T-cell (primary cell): ENCODE measurements around the gene ZNF282. TPM values are rescaled to one million over a fixed set of nuclear protein-coding genes. Genes with fewer than 3 reads are reported as not detected.
"Not testable (repeated sequence)": the region's sequence is repeated elsewhere in the genome, so short reads cannot be mapped to it uniquely, and the experiment has no call there.

Experiments
- ATAC-seq, 4 experiments: fragments of 200-7000 bp in 3 of 4; fragments of 150-1000 bp in 1 of 4; cut with Tn5 transposase; replicated peaks in 1 of 4; 1 replicate in 3 of 4; 2 replicates in 1 of 4; pipeline ENCODE4 v1.10.0; 2021; ENCODE audit warnings: moderate library complexity in 3 of 4, mild to moderate bottlenecking in 2 of 4, moderate number of reproducible peaks in 1 of 4
- CTCF ChIA-PET, 2 donors: fragments of 300-600 bp; sonication (Branson Sonifier 250); formaldehyde crosslinking; loops; one replicate each; lab custom pipeline; 2022; ENCODE audit warnings: antibody characterized with exemption in 2 of 2; lab: Charles Lee
- POLR2A ChIA-PET, 2 donors: fragments of 300-600 bp; sonication (Branson Sonifier 250); formaldehyde crosslinking; loops; one replicate each; lab custom pipeline; 2022; ENCODE audit warnings: antibody characterized with exemption in 2 of 2; lab: Charles Lee
- DNase-seq, 35 experiments: peaks; one replicate each; pipeline versions ENCODE4 v3.0.0 to v3.0.0-alpha.2; 2013 to 2023
- H3K27ac ChIP-seq: one replicate; pipeline ENCODE4 v1.5.1; 2013; ENCODE audit warnings: low read length
- H3K27me3 ChIP-seq, 2 experiments: replicated peaks in 1 of 2; 1 replicate in 1 of 2; 2 replicates in 1 of 2; pipeline versions ENCODE4 v1.6.1 to v1.7.0; 2013; ENCODE audit warnings: low read length in 1 of 2, mixed read lengths in 1 of 2; ENCODE audit not compliant: control insufficient read depth in 2 of 2, insufficient read depth in 2 of 2; ENCODE audit errors: extremely low read depth in 1 of 2
- H3K36me3 ChIP-seq, 2 donors: 1 replicate in 1 of 2; 2 replicates in 1 of 2; pipeline versions ENCODE4 v1.6.1 to v1.7.0; 2013; ENCODE audit warnings: low read length in 1 of 2; ENCODE audit not compliant: control insufficient read depth in 2 of 2, insufficient read depth in 1 of 2; ENCODE audit errors: extremely low read depth in 1 of 2
- H3K4me1 ChIP-seq, 2 experiments: 1 replicate in 1 of 2; 2 replicates in 1 of 2; pipeline versions ENCODE4 v1.6.1 to v1.7.0; 2013; ENCODE audit warnings: low read length in 2 of 2, mixed read lengths in 1 of 2; ENCODE audit not compliant: insufficient read depth in 2 of 2, control insufficient read depth in 1 of 2; ENCODE audit errors: extremely low read depth in 1 of 2
- H3K4me3 ChIP-seq, 2 donors: 1 replicate in 1 of 2; 2 replicates in 1 of 2; pipeline versions ENCODE4 v1.5.1 to v1.7.0; 2013; ENCODE audit warnings: mild to moderate bottlenecking in 2 of 2, low read length in 1 of 2, moderate library complexity in 1 of 2; ENCODE audit not compliant: control insufficient read depth in 1 of 2; ENCODE audit errors: extremely low read depth in 1 of 2
- H3K9me3 ChIP-seq: 2 replicates; pipeline ENCODE4 v1.7.0; 2013
- H3K27ac Mint-ChIP-seq, 2 donors: one replicate each; pipeline ENCODE4 v1.8.0; 2020 to 2021; ENCODE audit warnings: mild to moderate bottlenecking in 2 of 2, mixed read lengths in 2 of 2
- H3K27me3 Mint-ChIP-seq, 2 donors: one replicate each; pipeline ENCODE4 v1.8.0; 2021 to 2022; ENCODE audit warnings: mixed read lengths in 2 of 2
- H3K36me3 Mint-ChIP-seq: one replicate; pipeline ENCODE4 v1.8.0; 2021; ENCODE audit warnings: mixed read lengths
- H3K4me1 Mint-ChIP-seq, 3 donors: one replicate each; pipeline ENCODE4 v1.8.0; 2020 to 2022; ENCODE audit warnings: mixed read lengths in 3 of 3, mild to moderate bottlenecking in 1 of 3
- H3K4me3 Mint-ChIP-seq, 3 donors: one replicate each; pipeline ENCODE4 v1.8.0; 2020 to 2022; ENCODE audit warnings: mild to moderate bottlenecking in 3 of 3, mixed read lengths in 3 of 3, moderate library complexity in 3 of 3
- H3K9me3 Mint-ChIP-seq, 3 donors: one replicate each; pipeline ENCODE4 v1.8.0; 2020 to 2022; ENCODE audit warnings: mixed read lengths in 3 of 3
- WGBS: methylation state at CpG from one replicate; pipeline ENCODE4 v1.1.5; 2013; ENCODE audit warnings: missing lambda C conversion rate; ENCODE audit not compliant: insufficient coverage; 5-methylcytosine and 5-hydroxymethylcytosine counted together
- total RNA-seq, 35 experiments: library from RNA in 6 of 35; stranded (reverse) in 6 of 35; fragments of 120-200 nt in 1 of 35; gene quantifications; one replicate each; pipeline versions ENCODE4 v1.2.1 to v1.2.4 and lab custom pipeline; 2013 to 2026

Gene ZNF282
- total RNA-seq, 5 donors from 2014 or later (not counting 1 experiment from before 2014, with no cell fraction given), result 14.8 to 29.1 (median 22.4) TPM

GRCh38 chr7:149261316-149261828 is 66.0 kb downstream of the ZNF282 start:
- Histone ChIP-seq H3K4me1 (peaks cover 2 to 30% of the 10 kb centered on the region in 2 experiments), H3K9me3 (no peaks in the 10 kb centered on the region), H3K27me3 (no peaks in the 10 kb centered on the region), H3K36me3 (peaks cover 0 to 15% of the 10 kb centered on the region in 2 donors), H3K27ac (peak overlapping the region; percentile 82), H3K4me3 (peak overlapping the region; percentile 49 to 67)
- H3K36me3 Mint-ChIP-seq, result peaks cover 9% of the 10 kb centered on the region
- 0% methylated on average over 10 of the region's 16 CpGs for WGBS
- H3K4me3 Mint-ChIP-seq, result peak overlapping the region; percentile 81 to 89 (median 83)
- no peaks in the 10 kb centered on the region for H3K9me3 Mint-ChIP-seq
- H3K4me1 Mint-ChIP-seq, result peaks cover 33 to 40% (median 34%) of the 10 kb centered on the region in 3 donors
- CTCF ChIA-PET, result interaction anchor here (0.5 to 5.5 kb wide), 14 partner anchors 18 to 579 kb away, joined by 3 to 65 read pairs (median 6); partner anchors contain the start of genes ZNF282 (in 1 of the 2) and ZNF398 (in 1 of the 2)
- H3K27ac Mint-ChIP-seq, result peak overlapping the region; percentile 93
- POLR2A ChIA-PET, result interaction anchor here in 1 of 2 donors (0.6 to 1.5 kb wide), 3 partner anchors 21 to 23 kb away, joined by 3 to 18 read pairs (median 3); no protein-coding TSS in a partner anchor
- peak in 1 of 4 experiments; percentile 1 for ATAC-seq
- peak in 1 of 35 experiments; percentile 41 for DNase-seq
- H3K27me3 Mint-ChIP-seq, result no peaks in the 10 kb centered on the region

DNA sequence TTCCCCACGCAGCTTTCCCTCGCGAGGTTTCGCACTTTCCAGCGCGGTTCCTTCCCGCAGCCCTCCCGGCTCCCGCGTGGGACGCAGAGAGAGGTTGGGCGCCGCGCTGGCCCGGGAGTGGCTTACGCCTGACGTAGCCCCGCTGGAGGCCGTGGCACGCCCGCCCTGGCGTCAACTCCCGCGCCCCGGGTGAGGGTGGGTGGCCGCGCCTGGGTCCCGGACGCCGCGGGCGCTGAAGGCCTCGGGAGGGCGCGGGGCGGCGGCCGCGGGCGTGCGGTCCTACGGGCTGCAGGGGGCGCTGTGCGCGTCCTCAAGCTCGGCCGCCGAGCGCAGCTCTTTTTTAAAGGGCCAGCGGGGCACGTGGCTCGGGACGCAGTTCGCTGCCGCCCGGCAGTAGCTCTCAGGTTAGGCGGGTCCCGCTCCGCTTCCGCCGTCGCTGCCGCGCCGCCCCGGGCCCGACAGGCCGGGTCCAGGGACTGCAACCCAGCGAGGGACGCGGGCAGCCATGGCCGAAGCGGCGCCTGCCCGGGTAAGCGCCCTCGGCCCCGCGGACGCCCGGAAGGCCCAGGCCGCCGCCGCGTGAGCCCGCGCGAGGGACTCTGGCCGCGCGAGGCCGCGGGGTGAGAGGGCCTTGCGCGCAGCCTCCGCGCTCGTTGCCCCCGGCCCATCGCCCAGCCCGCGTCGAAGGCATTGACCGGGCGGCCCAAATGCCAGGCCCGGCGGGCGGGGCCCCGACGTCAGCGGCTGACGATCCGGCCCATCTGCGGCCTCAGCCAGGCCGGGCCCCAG is 66.7 kb downstream of the ZNF282 start, which contains the start of gene ZNF783:
TSS of gene ZNF783 (plus strand) at position 368 of the 789 bp plus-strand sequence. CDS start at position 506, 138 bp downstream.
- ChIA-PET POLR2A (interaction anchor here in 1 of 2 donors (0.6 to 1.5 kb wide), 3 partner anchors 22 to 24 kb away, joined by 3 to 18 read pairs (median 3); no protein-coding TSS in a partner anchor), CTCF (interaction anchor here (0.5 to 5.5 kb wide), 16 partner anchors 11 to 1483 kb away, joined by 3 to 65 read pairs (median 5); partner anchors contain the start of genes ZNF282 (in 1 of the 2) and ZNF398 (in 1 of the 2))
- DNase-seq (peak; percentile 64 to 96 (median 79)), ATAC-seq (peak; percentile 95 to 96 (median 95))
- Mint-ChIP-seq H3K4me3 (peak within 1 kb of the TSS; percentile 81 to 89 (median 83)), H3K27ac (peak within 1 kb of the TSS; percentile 93), H3K36me3 (peaks cover 13% of the 10 kb centered on the region), H3K4me1 (peaks cover 33 to 40% (median 34%) of the 10 kb centered on the region in 3 donors), H3K9me3 (no peaks in the 10 kb centered on the region), H3K27me3 (no peaks in the 10 kb centered on the region)
- peaks cover 2 to 30% of the 10 kb centered on the region in 2 experiments for H3K4me1 ChIP-seq
- peaks cover 0 to 21% of the 10 kb centered on the region in 2 donors for H3K36me3 ChIP-seq
- H3K27ac ChIP-seq, result peak within 1 kb of the TSS; percentile 82
- H3K27me3 ChIP-seq, result no peaks in the 10 kb centered on the region
- no peaks in the 10 kb centered on the region for H3K9me3 ChIP-seq
- H3K4me3 ChIP-seq, result peak within 1 kb of the TSS; percentile 53 to 67
- under 1% methylated on average over 115 of the region's 115 CpGs for WGBS

- Histone ChIP-seq H3K9me3 (no peaks in the 10 kb centered on the region), H3K36me3 (peaks cover 0 to 46% of the 10 kb centered on the region in 2 donors), H3K4me1 (peaks cover 2 to 27% of the 10 kb centered on the region in 2 experiments), H3K27ac (no peak overlapping the region), H3K4me3 (no peak overlapping the region), H3K27me3 (no peaks in the 10 kb centered on the region)
- H3K9me3 Mint-ChIP-seq, result no peaks in the 10 kb centered on the region
- peaks cover 45% of the 10 kb centered on the region for H3K36me3 Mint-ChIP-seq
- H3K4me3 Mint-ChIP-seq, result no peak overlapping the region
- no peaks in the 10 kb centered on the region for H3K27me3 Mint-ChIP-seq
- H3K27ac Mint-ChIP-seq, result no peak overlapping the region
- DNase-seq (no peak), ATAC-seq (no peak)
- ChIA-PET POLR2A (no interaction called here), CTCF (no interaction called here)
- peaks cover 31 to 37% (median 33%) of the 10 kb centered on the region in 3 donors for H3K4me1 Mint-ChIP-seq
- 97% methylated on average over 17 of the region's 21 CpGs for WGBS
These were observed 71.1 kb downstream of the ZNF282 start for GRCh38 chr7:149266451-149266850.

DNA sequence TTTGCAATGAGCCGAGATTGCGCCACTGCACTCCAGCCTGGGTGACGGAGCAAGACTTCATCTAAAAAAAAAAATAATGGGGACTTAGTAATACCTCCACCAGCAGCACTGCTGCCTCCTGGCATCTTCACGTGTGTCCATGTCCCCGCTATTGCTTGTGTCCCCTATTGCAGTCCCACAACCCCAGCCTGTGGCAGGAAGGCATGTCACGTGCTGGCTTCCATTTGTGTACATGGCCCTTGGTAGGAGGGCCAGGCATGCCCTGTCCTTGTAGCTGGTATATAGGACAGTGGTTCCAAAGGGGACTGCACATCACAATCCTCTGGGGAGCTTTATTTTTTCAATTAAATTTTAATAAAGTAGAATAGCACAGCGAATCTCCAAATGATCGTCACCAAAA is 72.4 kb downstream of the ZNF282 start:
- H3K9me3 ChIP-seq, result no peaks in the 10 kb centered on the region
- H3K27me3 ChIP-seq, result no peaks in the 10 kb centered on the region
- H3K27me3 Mint-ChIP-seq, result no peaks in the 10 kb centered on the region
- no peak for ATAC-seq
- peaks cover 48% of the 10 kb centered on the region for H3K36me3 Mint-ChIP-seq
- ChIA-PET CTCF (no interaction called here), POLR2A (no interaction called here)
- H3K27ac ChIP-seq, result no peak overlapping the region
- H3K4me3 Mint-ChIP-seq, result no peak overlapping the region
- H3K36me3 ChIP-seq, result peaks cover 0 to 52% of the 10 kb centered on the region in 2 donors
- DNase-seq, result no peak
- no peak overlapping the region for H3K27ac Mint-ChIP-seq
- peaks cover 29 to 32% (median 31%) of the 10 kb centered on the region in 3 donors for H3K4me1 Mint-ChIP-seq
- no peaks in the 10 kb centered on the region for H3K9me3 Mint-ChIP-seq
- H3K4me3 ChIP-seq, result no peak overlapping the region
- 100% methylated on average over 3 of the region's 8 CpGs for WGBS
- H3K4me1 ChIP-seq, result peaks cover 2 to 21% of the 10 kb centered on the region in 2 experiments

- H3K9me3 ChIP-seq, POLR2A ChIA-PET, H3K27me3 Mint-ChIP-seq, DNase-seq, ATAC-seq, H3K4me3 Mint-ChIP-seq, H3K4me1 ChIP-seq, H3K9me3 Mint-ChIP-seq, H3K27me3 ChIP-seq, H3K4me3 ChIP-seq, H3K27ac ChIP-seq: not testable (repeated sequence)
- Mint-ChIP-seq H3K4me1 (peaks cover 8 to 12% (median 9%) of the 10 kb centered on the region in 3 donors), H3K36me3 (peaks cover 53% of the 10 kb centered on the region), H3K27ac (peak overlapping the region in 1 of 2 donors; percentile 7)
- H3K36me3 ChIP-seq, result peaks cover 12 to 52% of the 10 kb centered on the region in 2 donors
- 100% methylated on average over 5 of the region's 8 CpGs for WGBS
- CTCF ChIA-PET, result interaction anchor here in 1 of 2 donors (0.7 kb wide), 1 partner anchor 34 kb away, joined by 3 read pairs; no protein-coding TSS in a partner anchor
These were observed 79.1 kb downstream of the ZNF282 start for GRCh38 chr7:149274424-149274823.
